Calu3 (cell line): Measurements from ENCODE around the gene MLKL. TPM values are rescaled to one million over a fixed set of nuclear protein-coding genes. Genes with fewer than 3 reads are reported as not detected.
A peak's percentile ranks its signal among the peaks of the same experiment; 100 is the strongest.
"Not testable (repeated sequence)": the region's sequence is repeated elsewhere in the genome, so short reads cannot be mapped to it uniquely, and the experiment has no call there.

Source experiments
- BruUV-seq: library from RNA; stranded (reverse); fragments of 400-500 nt; replicated peaks from 2 replicates; lab custom pipeline; 2021; lab: Mats Ljungman, UMichigan
- CTCF ChIA-PET: fragments of 300-600 bp; sonication (Branson Sonifier 250); formaldehyde crosslinking; loops from one replicate; lab custom pipeline; 2022; ENCODE audit warnings: antibody characterized with exemption; lab: Charles Lee
- DNase-seq: peaks from one replicate; pipeline ENCODE4 v3.0.0; 2022
- H3K27ac Mint-ChIP-seq: one replicate; pipeline ENCODE4 v1.8.0; 2022; ENCODE audit warnings: mixed read lengths; ENCODE audit not compliant: unreplicated experiment
- H3K27me3 Mint-ChIP-seq: one replicate; pipeline ENCODE4 v1.8.0; 2022; ENCODE audit warnings: mixed read lengths; ENCODE audit not compliant: unreplicated experiment
- H3K36me3 Mint-ChIP-seq: one replicate; pipeline ENCODE4 v1.8.0; 2022; ENCODE audit warnings: mild to moderate bottlenecking, moderate library complexity, mixed read lengths; ENCODE audit not compliant: insufficient read depth, unreplicated experiment
- H3K4me1 Mint-ChIP-seq: one replicate; pipeline ENCODE4 v1.8.0; 2022; ENCODE audit warnings: mild to moderate bottlenecking, low read depth, mixed read lengths; ENCODE audit not compliant: unreplicated experiment
- H3K4me3 Mint-ChIP-seq: one replicate; pipeline ENCODE4 v1.8.0; 2022; ENCODE audit warnings: mild to moderate bottlenecking, low read depth, moderate library complexity, mixed read lengths; ENCODE audit not compliant: unreplicated experiment
- H3K9me3 Mint-ChIP-seq: one replicate; pipeline ENCODE4 v1.8.0; 2022; ENCODE audit warnings: low read depth, mixed read lengths; ENCODE audit not compliant: unreplicated experiment
- CTCF ChIP-seq: fragments of 200-600 bp; IDR thresholded peaks from one replicate; pipeline ENCODE4 v1.8.0; 2022; ENCODE audit warnings: antibody characterized with exemption; ENCODE audit not compliant: unreplicated experiment
- intact Hi-C: fragments of 100-400 bp; cut with micrococcal nuclease; formaldehyde crosslinking; loops from one replicate; pipeline ENCODE4 v1.10.0; 2022; ENCODE audit not compliant: unreplicated experiment
- total RNA-seq: library from RNA; stranded (reverse); gene quantifications from 2 replicates; pipeline ENCODE4 v1.2.3, GENCODE V29; 2022

Gene MLKL
- total RNA-seq, 1 experiment from 2014 or later, result 38.8 TPM

- no TSS peak for BruUV-seq
- no peak overlapping the region for H3K27ac Mint-ChIP-seq
- no peak for TF ChIP-seq CTCF
- no peak for DNase-seq
- no peak overlapping the region for H3K4me3 Mint-ChIP-seq
- no peaks in the 10 kb centered on the region for H3K27me3 Mint-ChIP-seq
- H3K9me3 Mint-ChIP-seq, result no peaks in the 10 kb centered on the region
- CTCF ChIA-PET, result no interaction called here
- H3K4me1 Mint-ChIP-seq, result no peaks in the 10 kb centered on the region
- intact Hi-C loops, result no loop called here
- peaks cover 59% of the 10 kb centered on the region for H3K36me3 Mint-ChIP-seq
These were observed 18.1 kb downstream of the MLKL start for GRCh38 chr16:74682556-74682955.

- Mint-ChIP-seq H3K4me3 (no peak overlapping the region), H3K36me3 (peaks cover 52% of the 10 kb centered on the region), H3K27ac (no peak overlapping the region), H3K9me3 (no peaks in the 10 kb centered on the region), H3K4me1 (no peaks in the 10 kb centered on the region), H3K27me3 (no peaks in the 10 kb centered on the region)
- intact Hi-C loops, result no loop called here
- no peak for DNase-seq
- CTCF ChIA-PET, result no interaction called here
- TF ChIP-seq CTCF, result no peak
- no TSS peak for BruUV-seq
These were observed 20.0 kb downstream of the MLKL start for GRCh38 chr16:74680681-74681080.

GRCh38 chr16:74679983-74680382 is 20.7 kb downstream of the MLKL start:
- Mint-ChIP-seq H3K4me3 (no peak overlapping the region), H3K9me3 (no peaks in the 10 kb centered on the region), H3K27ac (no peak overlapping the region), H3K4me1 (no peaks in the 10 kb centered on the region), H3K36me3 (peaks cover 46% of the 10 kb centered on the region), H3K27me3 (no peaks in the 10 kb centered on the region)
- CTCF ChIA-PET, result no interaction called here
- no TSS peak for BruUV-seq
- no peak for DNase-seq
- no peak for TF ChIP-seq CTCF
- intact Hi-C loops, result no loop called here

GRCh38 chr16:74677868-74678267 is 22.8 kb downstream of the MLKL start:
- H3K4me1 Mint-ChIP-seq, result no peaks in the 10 kb centered on the region
- no peak overlapping the region for H3K27ac Mint-ChIP-seq
- CTCF ChIA-PET, result no interaction called here
- H3K9me3 Mint-ChIP-seq, result no peaks in the 10 kb centered on the region
- intact Hi-C loops, result no loop called here
- H3K36me3 Mint-ChIP-seq, result peaks cover 36% of the 10 kb centered on the region
- DNase-seq, result no peak
- no peak overlapping the region for H3K4me3 Mint-ChIP-seq
- BruUV-seq, result no TSS peak
- no peak for TF ChIP-seq CTCF
- H3K27me3 Mint-ChIP-seq, result no peaks in the 10 kb centered on the region

GRCh38 chr16:74673876-74674275 is 26.8 kb downstream of the MLKL start:
- no peaks in the 10 kb centered on the region for H3K27me3 Mint-ChIP-seq
- intact Hi-C loops, result no loop called here
- DNase-seq, result no peak
- no peaks in the 10 kb centered on the region for H3K4me1 Mint-ChIP-seq
- no peaks in the 10 kb centered on the region for H3K9me3 Mint-ChIP-seq
- no TSS peak for BruUV-seq
- H3K36me3 Mint-ChIP-seq, result peaks cover 10% of the 10 kb centered on the region
- CTCF ChIA-PET, result no interaction called here
- TF ChIP-seq CTCF, result no peak
- H3K27ac Mint-ChIP-seq, result no peak overlapping the region
- no peak overlapping the region for H3K4me3 Mint-ChIP-seq

- DNase-seq, intact Hi-C loops, CTCF ChIA-PET, H3K27me3 Mint-ChIP-seq, H3K4me3 Mint-ChIP-seq, H3K9me3 Mint-ChIP-seq, BruUV-seq: not testable (repeated sequence)
- Mint-ChIP-seq H3K4me1 (peaks cover 11% of the 10 kb centered on the region), H3K36me3 (peaks cover 39% of the 10 kb centered on the region), H3K27ac (peak overlapping the region; percentile 19)
These were observed 31.8 kb downstream of the MLKL start for GRCh38 chr16:74668877-74669276.
